ENCODE data around the gene DENND11.

DENND11 gene

GRCh38 chr7:141675436-141676215 is 26.3 kb downstream of the DENND11 start:
- DNase-seq (ENCODE audit: low spot score in 2 of 2) (no peak), ATAC-seq (peak; percentile 89)
- H3K4me1 Mint-ChIP-seq = peaks cover 4% of the 10 kb centered on the region
- no peak overlapping the region for H3K4me3 Mint-ChIP-seq
- H3K27ac Mint-ChIP-seq = no peak overlapping the region
- H3K36me3 Mint-ChIP-seq = peaks cover 17% of the 10 kb centered on the region
- no peaks in the 10 kb centered on the region for H3K9me3 Mint-ChIP-seq

- ATAC-seq (no peak), DNase-seq (ENCODE audit: low spot score in 2 of 2) (no peak)
- Mint-ChIP-seq H3K4me3 (no peak overlapping the region), H3K9me3 (no peaks in the 10 kb centered on the region), H3K27ac (no peak overlapping the region), H3K4me1 (no peaks in the 10 kb centered on the region), H3K36me3 (peaks cover 23% of the 10 kb centered on the region)
These were observed 27.3 kb downstream of the DENND11 start for GRCh38 chr7:141674702-141675101.

GRCh38 chr7:141674171-141674671 is 27.7 kb downstream of the DENND11 start:
- no peak for ATAC-seq
- no peak for DNase-seq (ENCODE audit: low spot score in 2 of 2)
- Mint-ChIP-seq H3K4me1 (no peaks in the 10 kb centered on the region), H3K4me3 (no peak overlapping the region), H3K36me3 (peaks cover 21% of the 10 kb centered on the region), H3K9me3 (no peaks in the 10 kb centered on the region), H3K27ac (peak overlapping the region; percentile 21)

- H3K27ac Mint-ChIP-seq = no peak overlapping the region
These were observed 28.6 kb downstream of the DENND11 start for GRCh38 chr7:141673346-141673745.

GRCh38 chr7:141671705-141672496 is 30.1 kb downstream of the DENND11 start:
- Mint-ChIP-seq H3K36me3 (peaks cover 14% of the 10 kb centered on the region), H3K27ac (no peak overlapping the region), H3K9me3 (no peaks in the 10 kb centered on the region), H3K4me1 (no peaks in the 10 kb centered on the region), H3K4me3 (no peak overlapping the region)
- ATAC-seq (no peak), DNase-seq (ENCODE audit: low spot score in 2 of 2) (no peak)

More at GRCh38 chr7:141673346-141673745, 28.6 kb downstream of the DENND11 start:
- H3K9me3 Mint-ChIP-seq = no peaks in the 10 kb centered on the region
- H3K4me3 Mint-ChIP-seq = no peak overlapping the region
- ATAC-seq = no peak
- peaks cover 12% of the 10 kb centered on the region for H3K36me3 Mint-ChIP-seq
- no peak for DNase-seq (ENCODE audit: low spot score in 2 of 2)
- no peaks in the 10 kb centered on the region for H3K4me1 Mint-ChIP-seq

GRCh38 chr7:141668853-141669252 is 33.1 kb downstream of the DENND11 start:
- no peaks in the 10 kb centered on the region for H3K9me3 Mint-ChIP-seq
- peak overlapping the region; percentile 69 for H3K27ac Mint-ChIP-seq
- peaks cover 9% of the 10 kb centered on the region for H3K4me1 Mint-ChIP-seq
- H3K4me3 Mint-ChIP-seq = no peak overlapping the region
- ATAC-seq = no peak
- no peak for DNase-seq (ENCODE audit: low spot score in 2 of 2)
- peaks cover 31% of the 10 kb centered on the region for H3K36me3 Mint-ChIP-seq

- DNase-seq (ENCODE audit: low spot score in 2 of 2) (no peak), ATAC-seq (no peak)
- H3K36me3 Mint-ChIP-seq = peaks cover 56% of the 10 kb centered on the region
- H3K4me1 Mint-ChIP-seq = peaks cover 9% of the 10 kb centered on the region
- H3K9me3 Mint-ChIP-seq = no peaks in the 10 kb centered on the region
- no peak overlapping the region for H3K4me3 Mint-ChIP-seq
- H3K27ac Mint-ChIP-seq = peak overlapping the region; percentile 86
These were observed 35.9 kb downstream of the DENND11 start for GRCh38 chr7:141666071-141666470.

- DNase-seq (ENCODE audit: low spot score in 2 of 2) (no peak), ATAC-seq (no peak)
- Mint-ChIP-seq H3K36me3 (peaks cover 61% of the 10 kb centered on the region), H3K27ac (peak overlapping the region; percentile 86), H3K9me3 (no peaks in the 10 kb centered on the region), H3K4me3 (no peak overlapping the region), H3K4me1 (peaks cover 13% of the 10 kb centered on the region)
These were observed 36.5 kb downstream of the DENND11 start for GRCh38 chr7:141665208-141666035.

GRCh38 chr7:141664450-141664849 is 37.5 kb downstream of the DENND11 start:
- Mint-ChIP-seq H3K4me1 (peaks cover 23% of the 10 kb centered on the region), H3K9me3 (no peaks in the 10 kb centered on the region), H3K4me3 (no peak overlapping the region), H3K27ac (peak overlapping the region; percentile 88), H3K36me3 (peaks cover 65% of the 10 kb centered on the region)
- ATAC-seq (no peak), DNase-seq (ENCODE audit: low spot score in 2 of 2) (no peak)

GRCh38 chr7:141663081-141663849 is 38.7 kb downstream of the DENND11 start:
- H3K27ac Mint-ChIP-seq = peak overlapping the region; percentile 88
- H3K4me3 Mint-ChIP-seq = no peak overlapping the region
- DNase-seq (ENCODE audit: low spot score in 2 of 2) (no peak), ATAC-seq (peak; percentile 39)
- H3K9me3 Mint-ChIP-seq = no peaks in the 10 kb centered on the region
- peaks cover 23% of the 10 kb centered on the region for H3K4me1 Mint-ChIP-seq
- peaks cover 66% of the 10 kb centered on the region for H3K36me3 Mint-ChIP-seq

GRCh38 chr7:141660259-141660658 is 41.7 kb downstream of the DENND11 start:
- DNase-seq (ENCODE audit: low spot score in 2 of 2) (no peak), ATAC-seq (peak; percentile 34)
- Mint-ChIP-seq H3K4me1 (peaks cover 15% of the 10 kb centered on the region), H3K36me3 (peaks cover 78% of the 10 kb centered on the region), H3K9me3 (no peaks in the 10 kb centered on the region), H3K27ac (peak overlapping the region; percentile 88), H3K4me3 (no peak overlapping the region)

- Mint-ChIP-seq H3K9me3 (no peaks in the 10 kb centered on the region), H3K36me3 (peaks cover 79% of the 10 kb centered on the region), H3K4me1 (peaks cover 18% of the 10 kb centered on the region), H3K4me3 (no peak overlapping the region), H3K27ac (peak overlapping the region; percentile 88)
- no peak for ATAC-seq
- no peak for DNase-seq (ENCODE audit: low spot score in 2 of 2)
These were observed 42.5 kb downstream of the DENND11 start for GRCh38 chr7:141659501-141659900.

GRCh38 chr7:141654551-141654950 is 47.4 kb downstream of the DENND11 start:
- Mint-ChIP-seq H3K36me3 (peaks cover 89% of the 10 kb centered on the region), H3K9me3 (no peaks in the 10 kb centered on the region), H3K4me1 (peaks cover 8% of the 10 kb centered on the region), H3K27ac (peak overlapping the region; percentile 65), H3K4me3 (no peak overlapping the region)
- ATAC-seq (peak; percentile 90), DNase-seq (ENCODE audit: low spot score in 2 of 2) (peak in 1 of 2 donors; percentile 66)

- DNase-seq (ENCODE audit: low spot score in 2 of 2) (no peak), ATAC-seq (no peak)
- Mint-ChIP-seq H3K27ac (no peak overlapping the region), H3K4me1 (peaks cover 7% of the 10 kb centered on the region), H3K36me3 (peaks cover 100% of the 10 kb centered on the region), H3K9me3 (no peaks in the 10 kb centered on the region), H3K4me3 (no peak overlapping the region)
These were observed 49.3 kb downstream of the DENND11 start for GRCh38 chr7:141652691-141653090.

Data from stimulated activated effector memory CD8-positive, alpha-beta T cell treated with anti-CD3 and anti-CD28 coated beads, Interleukin-12 subunit alpha, Interleukin-12 subunit beta, amount 100 ng/mL, for 72 hours (primary cell).